ENCODE data around the gene TAC4.
A peak's percentile ranks its signal among the peaks of the same experiment; 100 is the strongest.

TAC4 gene

GRCh38 chr17:49814781-49815529 is 32.9 kb downstream of the TAC4 start:
- peaks cover 8% of the 10 kb centered on the region for H3K4me1 ChIP-seq (ENCODE audit: control insufficient read depth, insufficient read depth, low read length)
- peak overlapping the region; percentile 25 for H3K27ac ChIP-seq (ENCODE audit: low read length)
- H3K9ac ChIP-seq (ENCODE audit: low read length in 2 of 2): no peak overlapping the region
- H3K36me3 ChIP-seq (ENCODE audit: control insufficient read depth in 2 of 2, insufficient read depth in 2 of 2, low read length in 2 of 2): peaks cover 31 to 33% of the 10 kb centered on the region in 2 donors
- no peak overlapping the region for H3K4me3 ChIP-seq (ENCODE audit: low read length in 2 of 2)
- no peaks in the 10 kb centered on the region for H3K27me3 ChIP-seq (ENCODE audit: control insufficient read depth in 1 of 2, insufficient read depth in 2 of 2, low read length in 2 of 2)
- H3K9me3 ChIP-seq (ENCODE audit: control insufficient read depth in 2 of 2, low read length in 2 of 2): no peaks in the 10 kb centered on the region

- H3K4me3 ChIP-seq (ENCODE audit: low read length in 2 of 2): no peak overlapping the region
- peaks cover 38% of the 10 kb centered on the region in 2 donors for H3K36me3 ChIP-seq (ENCODE audit: control insufficient read depth in 2 of 2, insufficient read depth in 2 of 2, low read length in 2 of 2)
- no peak overlapping the region for H3K9ac ChIP-seq (ENCODE audit: low read length in 2 of 2)
- H3K27ac ChIP-seq (ENCODE audit: low read length): no peak overlapping the region
- H3K9me3 ChIP-seq (ENCODE audit: control insufficient read depth in 2 of 2, low read length in 2 of 2): no peaks in the 10 kb centered on the region
- peaks cover 1% of the 10 kb centered on the region for H3K4me1 ChIP-seq (ENCODE audit: control insufficient read depth, insufficient read depth, low read length)
- no peaks in the 10 kb centered on the region for H3K27me3 ChIP-seq (ENCODE audit: control insufficient read depth in 1 of 2, insufficient read depth in 2 of 2, low read length in 2 of 2)
Observed at GRCh38 chr17:49809056-49809455, 38.8 kb downstream of the TAC4 start.

- H3K9ac ChIP-seq (ENCODE audit: low read length in 2 of 2): peak overlapping the region in 1 of 2 donors; percentile 9
- H3K27ac ChIP-seq (ENCODE audit: low read length): no peak overlapping the region
- no peaks in the 10 kb centered on the region for H3K27me3 ChIP-seq (ENCODE audit: control insufficient read depth in 1 of 2, insufficient read depth in 2 of 2, low read length in 2 of 2)
- no peak overlapping the region for H3K4me3 ChIP-seq (ENCODE audit: low read length in 2 of 2)
- peaks cover 34 to 41% of the 10 kb centered on the region in 2 donors for H3K36me3 ChIP-seq (ENCODE audit: control insufficient read depth in 2 of 2, insufficient read depth in 2 of 2, low read length in 2 of 2)
- H3K4me1 ChIP-seq (ENCODE audit: control insufficient read depth, insufficient read depth, low read length): no peaks in the 10 kb centered on the region
- no peaks in the 10 kb centered on the region for H3K9me3 ChIP-seq (ENCODE audit: control insufficient read depth in 2 of 2, low read length in 2 of 2)
Observed at GRCh38 chr17:49798738-49799137, 49.1 kb downstream of the TAC4 start.

GRCh38 chr17:49798182-49798581 is 49.7 kb downstream of the TAC4 start:
- H3K9me3 ChIP-seq (ENCODE audit: control insufficient read depth in 2 of 2, low read length in 2 of 2): no peaks in the 10 kb centered on the region
- H3K27me3 ChIP-seq (ENCODE audit: control insufficient read depth in 1 of 2, insufficient read depth in 2 of 2, low read length in 2 of 2): no peaks in the 10 kb centered on the region
- no peak overlapping the region for H3K4me3 ChIP-seq (ENCODE audit: low read length in 2 of 2)
- H3K4me1 ChIP-seq (ENCODE audit: control insufficient read depth, insufficient read depth, low read length): peaks cover 3% of the 10 kb centered on the region
- H3K36me3 ChIP-seq (ENCODE audit: control insufficient read depth in 2 of 2, insufficient read depth in 2 of 2, low read length in 2 of 2): peaks cover 37 to 42% of the 10 kb centered on the region in 2 donors
- H3K9ac ChIP-seq (ENCODE audit: low read length in 2 of 2): peak overlapping the region in 1 of 2 donors; percentile 9
- H3K27ac ChIP-seq (ENCODE audit: low read length): no peak overlapping the region

- peaks cover 46 to 47% of the 10 kb centered on the region in 2 donors for H3K36me3 ChIP-seq (ENCODE audit: control insufficient read depth in 2 of 2, insufficient read depth in 2 of 2, low read length in 2 of 2)
Observed at GRCh38 chr17:49795372-49795771, 52.5 kb downstream of the TAC4 start.

DNA sequence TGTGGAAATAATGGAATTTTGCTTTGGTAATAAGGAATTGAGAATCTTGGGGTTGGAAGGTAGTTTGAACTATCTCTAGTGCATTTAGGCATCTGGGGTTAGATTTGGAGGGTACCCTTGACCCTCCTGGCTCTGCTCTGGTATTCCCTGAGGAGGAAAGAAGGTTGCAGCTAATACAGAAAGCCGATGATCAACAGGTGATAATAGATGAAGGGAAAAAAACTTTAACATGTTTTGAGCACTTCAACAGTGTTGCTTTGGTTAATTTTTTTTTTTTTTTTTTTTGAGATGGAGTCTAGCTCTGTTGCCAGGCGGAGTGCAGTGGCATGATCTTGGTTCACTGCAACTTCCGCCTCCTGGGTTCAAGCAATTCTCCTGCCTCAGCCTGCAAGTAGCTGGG is 54.6 kb downstream of the TAC4 start:
- no peak overlapping the region for H3K9ac ChIP-seq (ENCODE audit: low read length in 2 of 2)
- no peaks in the 10 kb centered on the region for H3K9me3 ChIP-seq (ENCODE audit: control insufficient read depth in 2 of 2, low read length in 2 of 2)
- no peak overlapping the region for H3K4me3 ChIP-seq (ENCODE audit: low read length in 2 of 2)
- peaks cover 22% of the 10 kb centered on the region for H3K4me1 ChIP-seq (ENCODE audit: control insufficient read depth, insufficient read depth, low read length)
- no peak overlapping the region for H3K27ac ChIP-seq (ENCODE audit: low read length)
- H3K36me3 ChIP-seq (ENCODE audit: control insufficient read depth in 2 of 2, insufficient read depth in 2 of 2, low read length in 2 of 2): peaks cover 35 to 38% of the 10 kb centered on the region in 2 donors
- H3K27me3 ChIP-seq (ENCODE audit: control insufficient read depth in 1 of 2, insufficient read depth in 2 of 2, low read length in 2 of 2): no peaks in the 10 kb centered on the region

More at GRCh38 chr17:49795372-49795771, 52.5 kb downstream of the TAC4 start:
- Histone ChIP-seq H3K4me3 (ENCODE audit: low read length in 2 of 2) (no peak overlapping the region), H3K4me1 (ENCODE audit: control insufficient read depth, insufficient read depth, low read length) (peaks cover 12% of the 10 kb centered on the region), H3K9ac (ENCODE audit: low read length in 2 of 2) (no peak overlapping the region), H3K27me3 (ENCODE audit: control insufficient read depth in 1 of 2, insufficient read depth in 2 of 2, low read length in 2 of 2) (no peaks in the 10 kb centered on the region), H3K27ac (ENCODE audit: low read length) (no peak overlapping the region), H3K9me3 (ENCODE audit: control insufficient read depth in 2 of 2, low read length in 2 of 2) (no peaks in the 10 kb centered on the region)

- H3K27ac ChIP-seq (ENCODE audit: low read length): peak overlapping the region; percentile 99
- no peaks in the 10 kb centered on the region for H3K9me3 ChIP-seq (ENCODE audit: control insufficient read depth in 2 of 2, low read length in 2 of 2)
- H3K4me1 ChIP-seq (ENCODE audit: control insufficient read depth, insufficient read depth, low read length): peaks cover 38% of the 10 kb centered on the region
- no peaks in the 10 kb centered on the region for H3K27me3 ChIP-seq (ENCODE audit: control insufficient read depth in 1 of 2, insufficient read depth in 2 of 2, low read length in 2 of 2)
- peak overlapping the region; percentile 78 to 99 for H3K4me3 ChIP-seq (ENCODE audit: low read length in 2 of 2)
- peaks cover 16 to 19% of the 10 kb centered on the region in 2 donors for H3K36me3 ChIP-seq (ENCODE audit: control insufficient read depth in 2 of 2, insufficient read depth in 2 of 2, low read length in 2 of 2)
- H3K9ac ChIP-seq (ENCODE audit: low read length in 2 of 2): no peak overlapping the region
Observed at GRCh38 chr17:49789243-49789578, 58.7 kb downstream of the TAC4 start.

DNA sequence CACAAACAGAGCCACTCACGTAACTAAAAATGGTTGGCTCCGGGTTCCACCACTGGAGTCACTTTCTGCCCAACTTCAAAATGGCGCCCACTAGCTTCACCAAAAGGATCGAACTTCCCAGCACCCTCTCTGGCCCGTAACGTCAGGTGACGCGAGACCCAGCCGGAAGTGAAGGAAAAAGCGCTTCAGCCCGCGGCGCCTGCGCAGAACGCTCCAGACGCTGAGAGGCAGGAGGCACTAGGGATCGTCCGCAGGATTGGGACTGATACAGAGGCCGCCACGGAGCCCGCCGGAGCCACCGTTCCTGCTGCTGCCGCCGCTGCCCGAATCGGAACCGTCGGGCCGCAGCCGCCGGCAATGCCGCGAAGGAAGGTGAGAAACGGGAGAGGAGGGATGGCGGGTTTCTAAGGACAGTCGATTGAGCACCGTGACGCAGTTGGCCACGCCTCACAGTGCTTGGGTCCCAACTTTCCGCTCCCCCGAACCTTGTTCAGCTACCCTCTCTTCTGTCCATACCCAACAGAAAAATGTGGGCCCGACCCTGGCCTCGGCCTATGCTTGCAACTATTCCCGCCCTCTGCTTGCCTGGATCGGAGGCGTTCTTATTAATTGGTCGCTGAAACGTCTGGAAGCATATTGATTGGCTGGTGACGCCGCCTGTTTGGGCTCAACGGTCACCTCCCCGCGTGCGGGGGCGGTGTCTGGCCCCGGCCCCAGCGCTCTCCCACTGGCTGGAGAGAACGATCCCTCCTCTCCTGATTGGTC is 59.2 kb downstream of the TAC4 start, which contains the start of gene KAT7:
KAT7 (plus strand) TSS at position 204 of the 765 bp plus-strand sequence; CDS start at position 358, 154 bp downstream.
- Histone ChIP-seq H3K9me3 (ENCODE audit: control insufficient read depth in 2 of 2, low read length in 2 of 2) (no peaks in the 10 kb centered on the region), H3K4me1 (ENCODE audit: control insufficient read depth, insufficient read depth, low read length) (peaks cover 43% of the 10 kb centered on the region), H3K27me3 (ENCODE audit: control insufficient read depth in 1 of 2, insufficient read depth in 2 of 2, low read length in 2 of 2) (no peaks in the 10 kb centered on the region), H3K9ac (ENCODE audit: low read length in 2 of 2) (peak within 1 kb of the TSS; percentile 99 to 100), H3K27ac (ENCODE audit: low read length) (peak within 1 kb of the TSS; percentile 99), H3K36me3 (ENCODE audit: control insufficient read depth in 2 of 2, insufficient read depth in 2 of 2, low read length in 2 of 2) (peaks cover 10 to 16% of the 10 kb centered on the region in 2 donors), H3K4me3 (ENCODE audit: low read length in 2 of 2) (peak within 1 kb of the TSS; percentile 98 to 99)

All from stomach smooth muscle (tissue), 2 donors.